DND-41 (cell line): ENCODE measurements around the gene SDK2.
"Not testable (repeated sequence)": the region's sequence is repeated elsewhere in the genome, so short reads cannot be mapped to it uniquely, and the experiment has no call there.

ENCODE experiments used
- ATAC-seq: fragments of 200-7000 bp; cut with Tn5 transposase; 3 replicates; pipeline ENCODE4 v1.9.1; 2021; ENCODE audit warnings: low read depth; ENCODE audit not compliant: insufficient read depth
- DNase-seq: peaks from one replicate; pipeline ENCODE4 v3.0.0-alpha.2; 2020
- H2AFZ ChIP-seq: 2 replicates; pipeline ENCODE4 v1.6.0; 2012; ENCODE audit warnings: low read depth, low read length
- H3K27ac ChIP-seq: 2 replicates; pipeline ENCODE4 v1.5.1; 2012; ENCODE audit warnings: low read length, inconsistent platforms
- H3K27me3 ChIP-seq: fragments of 200-600 bp; sonication (generic); 2 replicates; pipeline ENCODE4 v1.6.0; 2012; ENCODE audit warnings: low read length, mild to moderate bottlenecking, inconsistent platforms; ENCODE audit not compliant: insufficient read depth, poor library complexity
- H3K36me3 ChIP-seq: 2 replicates; pipeline ENCODE4 v1.5.1; 2012; ENCODE audit warnings: low read length, inconsistent platforms; ENCODE audit not compliant: insufficient read depth
- H3K4me1 ChIP-seq: 2 replicates; pipeline ENCODE4 v1.5.1; 2012; ENCODE audit warnings: mild to moderate bottlenecking, low read length; ENCODE audit not compliant: insufficient read depth
- H3K4me2 ChIP-seq: 2 replicates; pipeline ENCODE4 v1.6.0; 2012; ENCODE audit warnings: mild to moderate bottlenecking, moderate library complexity, low read length, inconsistent platforms; ENCODE audit not compliant: insufficient read depth
- H3K4me3 ChIP-seq, 2 experiments: fragments of 200-600 bp in 1 of 2; shearing (Covaris generic) in 1 of 2; 2 replicates each; pipeline ENCODE4 v1.5.1; 2012 to 2016; ENCODE audit warnings: inconsistent platforms in 2 of 2, low read length in 2 of 2, mild to moderate bottlenecking in 2 of 2, low read depth in 1 of 2, moderate library complexity in 1 of 2
- H3K79me2 ChIP-seq: 2 replicates; pipeline ENCODE4 v1.6.0; 2012; ENCODE audit warnings: low read length, inconsistent platforms; ENCODE audit not compliant: insufficient read depth
- H3K9ac ChIP-seq: 2 replicates; pipeline ENCODE4 v1.6.0; 2012; ENCODE audit warnings: low read depth, mild to moderate bottlenecking, inconsistent platforms, low read length, moderate library complexity
- H3K9me3 ChIP-seq: 2 replicates; pipeline ENCODE4 v1.5.1; 2012; ENCODE audit warnings: low read length, moderate library complexity, mild to moderate bottlenecking, inconsistent platforms; ENCODE audit not compliant: insufficient read depth, severe bottlenecking
- H4K20me1 ChIP-seq: 2 replicates; pipeline ENCODE4 v1.6.0; 2012; ENCODE audit warnings: low read length; ENCODE audit not compliant: insufficient read depth
- EZH2 ChIP-seq: IDR thresholded peaks from 3 replicates; pipeline ENCODE4 v1.6.1; 2012; ENCODE audit warnings: borderline replicate concordance, low read depth, mild to moderate bottlenecking, moderate library complexity, low read length, inconsistent platforms; ENCODE audit not compliant: severe bottlenecking
- TF ChIP-seq, protein P1 (sequence below): IDR thresholded peaks from 2 replicates; pipeline ENCODE4 v1.5.1; 2012; ENCODE audit warnings: borderline replicate concordance, low read length, moderate library complexity, mild to moderate bottlenecking; ENCODE audit not compliant: poor library complexity, severe bottlenecking; ENCODE audit errors: extremely low read depth

SDK2 gene

DNA sequence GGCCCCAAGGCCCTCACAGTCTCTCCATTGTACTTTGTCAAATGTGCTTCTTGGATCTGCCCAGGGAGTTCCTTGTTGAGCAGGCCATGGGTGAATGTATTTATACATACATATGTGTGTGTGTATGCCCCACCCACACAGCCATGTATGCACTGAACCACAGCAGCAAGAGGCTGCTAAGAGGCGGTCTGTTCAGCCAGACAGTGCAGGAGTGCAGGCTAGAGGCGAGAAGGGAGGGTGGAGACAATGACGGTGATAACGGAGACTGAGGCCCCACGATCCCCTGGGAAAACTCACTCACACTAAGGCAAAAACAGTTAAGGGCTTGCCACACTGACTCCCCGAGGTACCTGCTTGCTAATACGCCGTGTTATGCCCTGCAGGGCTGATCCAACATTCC, 181.4 kb downstream of the SDK2 start:
- Histone ChIP-seq H3K79me2 (no peaks in the 10 kb centered on the region), H4K20me1 (no peaks in the 10 kb centered on the region), H3K4me3 (no peak overlapping the region), H3K36me3 (no peaks in the 10 kb centered on the region), H3K4me1 (peaks cover 2% of the 10 kb centered on the region; the same call in 1 of the 2 replicates), H3K27ac (no peak overlapping the region), H2AFZ (no peak overlapping the region), H3K27me3 (no peaks in the 10 kb centered on the region), H3K9me3 (no peaks in the 10 kb centered on the region), H3K4me2 (no peak overlapping the region), H3K9ac (no peak overlapping the region)
- TF ChIP-seq, protein P1, sequence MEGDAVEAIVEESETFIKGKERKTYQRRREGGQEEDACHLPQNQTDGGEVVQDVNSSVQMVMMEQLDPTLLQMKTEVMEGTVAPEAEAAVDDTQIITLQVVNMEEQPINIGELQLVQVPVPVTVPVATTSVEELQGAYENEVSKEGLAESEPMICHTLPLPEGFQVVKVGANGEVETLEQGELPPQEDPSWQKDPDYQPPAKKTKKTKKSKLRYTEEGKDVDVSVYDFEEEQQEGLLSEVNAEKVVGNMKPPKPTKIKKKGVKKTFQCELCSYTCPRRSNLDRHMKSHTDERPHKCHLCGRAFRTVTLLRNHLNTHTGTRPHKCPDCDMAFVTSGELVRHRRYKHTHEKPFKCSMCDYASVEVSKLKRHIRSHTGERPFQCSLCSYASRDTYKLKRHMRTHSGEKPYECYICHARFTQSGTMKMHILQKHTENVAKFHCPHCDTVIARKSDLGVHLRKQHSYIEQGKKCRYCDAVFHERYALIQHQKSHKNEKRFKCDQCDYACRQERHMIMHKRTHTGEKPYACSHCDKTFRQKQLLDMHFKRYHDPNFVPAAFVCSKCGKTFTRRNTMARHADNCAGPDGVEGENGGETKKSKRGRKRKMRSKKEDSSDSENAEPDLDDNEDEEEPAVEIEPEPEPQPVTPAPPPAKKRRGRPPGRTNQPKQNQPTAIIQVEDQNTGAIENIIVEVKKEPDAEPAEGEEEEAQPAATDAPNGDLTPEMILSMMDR = no peak
- no peak for TF ChIP-seq EZH2
- ATAC-seq = no peak
- DNase-seq = no peak

DNA sequence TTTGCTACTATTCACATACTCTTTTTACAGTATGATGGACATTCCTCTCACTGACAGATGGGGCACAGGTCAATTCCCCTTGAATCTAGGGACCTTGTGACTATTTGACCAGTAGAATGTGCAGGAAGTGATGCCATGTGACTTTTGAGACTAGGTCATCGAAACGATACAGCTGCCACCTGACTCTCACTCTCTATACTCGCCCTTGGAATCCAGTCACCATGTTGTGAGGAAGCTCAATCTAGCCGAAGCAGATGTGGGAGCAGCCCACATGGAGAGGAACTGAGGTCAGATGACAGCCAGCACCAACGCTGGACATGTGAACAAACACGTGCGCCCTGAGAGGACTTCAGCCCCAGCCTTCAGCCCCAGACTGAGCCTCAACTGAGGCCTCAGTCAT, 184.3 kb downstream of the SDK2 start:
- TF ChIP-seq, protein P1 = no peak
- no peak for TF ChIP-seq EZH2
- Histone ChIP-seq H3K4me3 (no peak overlapping the region), H2AFZ (no peak overlapping the region), H3K4me2 (no peak overlapping the region), H3K27me3 (no peaks in the 10 kb centered on the region), H3K27ac (no peak overlapping the region), H3K9ac (no peak overlapping the region), H4K20me1 (no peaks in the 10 kb centered on the region), H3K4me1 (no peaks in the 10 kb centered on the region), H3K79me2 (no peaks in the 10 kb centered on the region), H3K9me3 (no peaks in the 10 kb centered on the region), H3K36me3 (no peaks in the 10 kb centered on the region)
- DNase-seq (no peak), ATAC-seq (no peak)

DNA sequence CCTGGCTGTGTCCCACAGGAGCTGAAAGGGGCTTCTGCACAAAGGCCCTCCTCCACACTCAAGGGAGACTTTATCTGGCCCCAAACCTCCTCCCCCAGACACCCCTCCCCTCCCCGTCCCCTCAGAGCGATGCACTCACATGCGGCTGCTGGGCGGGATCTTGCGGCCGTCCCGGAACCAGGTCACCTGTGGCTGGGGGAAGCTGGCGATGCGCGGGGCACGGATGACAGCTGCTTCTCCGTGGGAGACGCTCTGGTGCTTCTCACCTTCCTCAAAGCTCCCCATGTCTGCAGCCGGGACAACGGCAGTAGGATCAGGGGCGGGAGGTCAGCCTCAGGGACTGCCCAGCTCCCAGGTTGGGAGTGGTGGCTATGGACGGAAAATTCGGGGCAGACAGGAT, 188.5 kb downstream of the SDK2 start:
- H3K4me2 ChIP-seq = no peak overlapping the region
- no peak overlapping the region for H2AFZ ChIP-seq
- no peaks in the 10 kb centered on the region for H3K79me2 ChIP-seq
- no peaks in the 10 kb centered on the region for H3K27me3 ChIP-seq
- DNase-seq = no peak
- TF ChIP-seq EZH2 = no peak
- TF ChIP-seq, protein P1 = no peak
- H3K27ac ChIP-seq = no peak overlapping the region
- H3K9me3 ChIP-seq = no peaks in the 10 kb centered on the region
- H3K4me3 ChIP-seq = no peak overlapping the region
- no peaks in the 10 kb centered on the region for H3K4me1 ChIP-seq
- no peaks in the 10 kb centered on the region for H4K20me1 ChIP-seq
- H3K36me3 ChIP-seq = no peaks in the 10 kb centered on the region
- no peak for ATAC-seq
- no peak overlapping the region for H3K9ac ChIP-seq

DNA sequence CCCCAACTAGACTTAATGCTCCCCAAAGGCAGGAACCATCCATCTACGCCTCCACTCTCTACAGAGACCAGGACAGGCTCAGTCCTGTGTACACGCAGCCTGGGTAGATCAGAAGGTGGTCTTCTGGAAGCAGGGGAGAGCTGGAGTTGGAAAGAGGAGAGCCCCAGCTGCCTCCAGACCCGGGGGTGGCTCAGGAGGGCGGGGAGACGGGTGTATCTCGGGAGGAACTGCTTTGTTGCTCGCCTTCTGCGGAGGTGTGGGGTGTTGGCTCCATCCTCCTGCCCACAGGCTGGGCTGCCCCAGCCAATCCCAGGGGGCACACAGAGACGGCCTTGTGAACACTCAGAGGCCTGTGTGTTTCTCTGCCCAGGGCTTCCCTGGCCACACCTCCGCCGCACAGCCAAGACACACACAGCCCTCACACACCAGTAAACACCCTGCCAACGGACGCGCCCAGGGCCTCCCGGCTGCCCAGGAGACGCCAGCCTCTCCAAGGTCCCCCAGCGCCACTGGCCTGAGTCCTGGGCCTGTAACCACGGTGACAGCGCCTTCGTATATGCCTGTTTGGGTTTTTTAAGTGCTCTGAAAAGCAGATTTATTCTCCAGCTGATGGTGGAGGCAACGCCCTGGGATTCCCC, 189.1 kb downstream of the SDK2 start:
- TF ChIP-seq, protein P1 = no peak
- H3K4me3 ChIP-seq = no peak overlapping the region
- no peak overlapping the region for H2AFZ ChIP-seq
- no peak overlapping the region for H3K4me2 ChIP-seq
- H3K9me3 ChIP-seq = no peaks in the 10 kb centered on the region
- no peaks in the 10 kb centered on the region for H3K27me3 ChIP-seq
- H3K4me1 ChIP-seq = no peaks in the 10 kb centered on the region
- DNase-seq (no peak), ATAC-seq (no peak)
- no peak overlapping the region for H3K27ac ChIP-seq
- no peak overlapping the region for H3K9ac ChIP-seq
- no peaks in the 10 kb centered on the region for H4K20me1 ChIP-seq
- H3K79me2 ChIP-seq = no peaks in the 10 kb centered on the region
- H3K36me3 ChIP-seq = no peaks in the 10 kb centered on the region

DNA sequence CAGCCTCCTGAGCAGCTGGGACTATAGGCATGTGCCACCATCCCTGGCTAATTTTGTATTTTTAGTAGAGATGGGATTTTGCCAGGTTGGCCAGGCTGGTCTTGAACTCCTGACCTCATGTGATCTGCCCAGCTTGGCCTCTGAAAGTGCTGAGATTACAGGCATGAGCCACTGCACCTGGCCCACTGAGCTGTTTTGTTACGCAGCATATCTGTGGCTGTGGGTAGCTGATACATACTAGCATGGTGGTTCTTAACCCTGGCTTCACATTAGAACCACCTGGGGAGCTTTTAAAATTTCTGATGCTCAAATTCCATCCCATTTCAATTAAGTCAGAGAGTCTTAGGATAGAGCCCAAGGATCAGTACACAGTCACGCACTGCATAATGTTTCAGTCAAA, 190.8 kb downstream of the SDK2 start:
- not testable (repeated sequence) for DNase-seq, H3K9me3 ChIP-seq, H4K20me1 ChIP-seq, H3K4me3 ChIP-seq, H3K36me3 ChIP-seq, H3K27ac ChIP-seq, H2AFZ ChIP-seq, H3K4me1 ChIP-seq, H3K79me2 ChIP-seq, H3K4me2 ChIP-seq, H3K27me3 ChIP-seq, ATAC-seq, H3K9ac ChIP-seq
